ENCODE results near the gene ILDR2.
"Not testable (repeated sequence)": the region's sequence is repeated elsewhere in the genome, so short reads cannot be mapped to it uniquely, and the experiment has no call there.

ILDR2 gene

GRCh38 chr1:166903232-166903631 is 72.1 kb downstream of the ILDR2 start:
- peaks cover 22% of the 10 kb centered on the region for H3K4me1 Mint-ChIP-seq (ENCODE audit: low read depth)
- H3K9me3 Mint-ChIP-seq = peaks cover 3% of the 10 kb centered on the region
- peaks cover 26% of the 10 kb centered on the region for H3K27me3 Mint-ChIP-seq (ENCODE audit: low read depth)
- peaks cover 2% of the 10 kb centered on the region for H3K36me3 Mint-ChIP-seq (ENCODE audit: low read depth)
- no peak overlapping the region for H3K27ac Mint-ChIP-seq
- no peak overlapping the region for H3K4me3 Mint-ChIP-seq

GRCh38 chr1:166902279-166902678 is 73.1 kb downstream of the ILDR2 start:
- Mint-ChIP-seq H3K27ac (no peak overlapping the region), H3K36me3 (ENCODE audit: low read depth) (peaks cover 2% of the 10 kb centered on the region), H3K4me3 (no peak overlapping the region), H3K4me1 (ENCODE audit: low read depth) (peaks cover 22% of the 10 kb centered on the region), H3K27me3 (ENCODE audit: low read depth) (peaks cover 27% of the 10 kb centered on the region), H3K9me3 (peaks cover 10% of the 10 kb centered on the region)

GRCh38 chr1:166900987-166901386 is 74.4 kb downstream of the ILDR2 start:
- no peak overlapping the region for H3K27ac Mint-ChIP-seq
- H3K4me1 Mint-ChIP-seq (ENCODE audit: low read depth) = peaks cover 17% of the 10 kb centered on the region
- H3K36me3 Mint-ChIP-seq (ENCODE audit: low read depth) = peaks cover 2% of the 10 kb centered on the region
- H3K9me3 Mint-ChIP-seq = peaks cover 15% of the 10 kb centered on the region
- H3K27me3 Mint-ChIP-seq (ENCODE audit: low read depth) = peaks cover 30% of the 10 kb centered on the region
- H3K4me3 Mint-ChIP-seq = no peak overlapping the region

GRCh38 chr1:166899769-166900168 is 75.6 kb downstream of the ILDR2 start:
- peaks cover 8% of the 10 kb centered on the region for H3K4me1 Mint-ChIP-seq (ENCODE audit: low read depth)
- no peaks in the 10 kb centered on the region for H3K36me3 Mint-ChIP-seq (ENCODE audit: low read depth)
- peaks cover 15% of the 10 kb centered on the region for H3K9me3 Mint-ChIP-seq
- H3K27ac Mint-ChIP-seq = no peak overlapping the region
- peaks cover 36% of the 10 kb centered on the region for H3K27me3 Mint-ChIP-seq (ENCODE audit: low read depth)
- H3K4me3 Mint-ChIP-seq = no peak overlapping the region

GRCh38 chr1:166895766-166896165 is 79.6 kb downstream of the ILDR2 start:
- peaks cover 48% of the 10 kb centered on the region for H3K27me3 Mint-ChIP-seq (ENCODE audit: low read depth)
- peaks cover 15% of the 10 kb centered on the region for H3K9me3 Mint-ChIP-seq
- H3K36me3 Mint-ChIP-seq (ENCODE audit: low read depth) = no peaks in the 10 kb centered on the region
- no peak overlapping the region for H3K4me3 Mint-ChIP-seq
- no peak overlapping the region for H3K27ac Mint-ChIP-seq
- H3K4me1 Mint-ChIP-seq (ENCODE audit: low read depth) = no peaks in the 10 kb centered on the region

- H3K4me1 Mint-ChIP-seq (ENCODE audit: low read depth) = peaks cover 12% of the 10 kb centered on the region
- no peaks in the 10 kb centered on the region for H3K9me3 Mint-ChIP-seq
- H3K36me3 Mint-ChIP-seq (ENCODE audit: low read depth) = no peaks in the 10 kb centered on the region
- H3K4me3 Mint-ChIP-seq = no peak overlapping the region
- H3K27me3 Mint-ChIP-seq (ENCODE audit: low read depth) = peaks cover 58% of the 10 kb centered on the region
- no peak overlapping the region for H3K27ac Mint-ChIP-seq
Measured at GRCh38 chr1:166889776-166890175, 85.6 kb downstream of the ILDR2 start.

- peaks cover 20% of the 10 kb centered on the region for H3K4me1 Mint-ChIP-seq (ENCODE audit: low read depth)
Measured at GRCh38 chr1:166888373-166889111, 86.8 kb downstream of the ILDR2 start.

GRCh38 chr1:166884971-166885370 is 90.4 kb downstream of the ILDR2 start:
- no peaks in the 10 kb centered on the region for H3K36me3 Mint-ChIP-seq (ENCODE audit: low read depth)
- H3K27ac Mint-ChIP-seq = no peak overlapping the region
- H3K9me3 Mint-ChIP-seq = no peaks in the 10 kb centered on the region
- H3K27me3 Mint-ChIP-seq (ENCODE audit: low read depth) = peaks cover 65% of the 10 kb centered on the region
- no peak overlapping the region for H3K4me3 Mint-ChIP-seq
- H3K4me1 Mint-ChIP-seq (ENCODE audit: low read depth) = peaks cover 18% of the 10 kb centered on the region

More at GRCh38 chr1:166888373-166889111, 86.8 kb downstream of the ILDR2 start:
- H3K4me3 Mint-ChIP-seq = no peak overlapping the region
- peaks cover 61% of the 10 kb centered on the region for H3K27me3 Mint-ChIP-seq (ENCODE audit: low read depth)
- H3K9me3 Mint-ChIP-seq = no peaks in the 10 kb centered on the region
- no peak overlapping the region for H3K27ac Mint-ChIP-seq
- H3K36me3 Mint-ChIP-seq (ENCODE audit: low read depth) = no peaks in the 10 kb centered on the region

GRCh38 chr1:166884040-166884642 is 91.2 kb downstream of the ILDR2 start:
- peaks cover 61% of the 10 kb centered on the region for H3K27me3 Mint-ChIP-seq (ENCODE audit: low read depth)
- no peak overlapping the region for H3K4me3 Mint-ChIP-seq
- H3K36me3 Mint-ChIP-seq (ENCODE audit: low read depth) = no peaks in the 10 kb centered on the region
- no peaks in the 10 kb centered on the region for H3K9me3 Mint-ChIP-seq
- H3K4me1 Mint-ChIP-seq (ENCODE audit: low read depth) = peaks cover 16% of the 10 kb centered on the region
- H3K27ac Mint-ChIP-seq = no peak overlapping the region

GRCh38 chr1:166882893-166883292 is 92.4 kb downstream of the ILDR2 start:
- Mint-ChIP-seq H3K36me3 (ENCODE audit: low read depth) (no peaks in the 10 kb centered on the region), H3K27ac (no peak overlapping the region), H3K4me3 (no peak overlapping the region), H3K9me3 (peaks cover 4% of the 10 kb centered on the region), H3K4me1 (ENCODE audit: low read depth) (peaks cover 16% of the 10 kb centered on the region), H3K27me3 (ENCODE audit: low read depth) (peaks cover 52% of the 10 kb centered on the region)

- not testable (repeated sequence) for H3K4me3 Mint-ChIP-seq; H3K9me3 Mint-ChIP-seq; H3K36me3 Mint-ChIP-seq (ENCODE audit: low read depth); H3K27ac Mint-ChIP-seq
- peaks cover 28% of the 10 kb centered on the region for H3K27me3 Mint-ChIP-seq (ENCODE audit: low read depth)
- peaks cover 28% of the 10 kb centered on the region for H3K4me1 Mint-ChIP-seq (ENCODE audit: low read depth)
Measured at GRCh38 chr1:166878173-166878917, 97.0 kb downstream of the ILDR2 start.

- Mint-ChIP-seq H3K36me3 (ENCODE audit: low read depth) (no peaks in the 10 kb centered on the region), H3K4me1 (ENCODE audit: low read depth) (peaks cover 35% of the 10 kb centered on the region), H3K27ac (peak overlapping the region; percentile 96), H3K9me3 (peaks cover 4% of the 10 kb centered on the region), H3K27me3 (ENCODE audit: low read depth) (peaks cover 11% of the 10 kb centered on the region), H3K4me3 (peak overlapping the region; percentile 97)
Measured at GRCh38 chr1:166876540-166876838, 98.9 kb downstream of the ILDR2 start.

GRCh38 chr1:166875734-166876539 is 99.4 kb downstream of the ILDR2 start, which contains the start of gene TADA1:
Gene TADA1 (minus strand): TSS chr1:166876264. CDS start chr1:166876233, 31 bp downstream.
- H3K27ac Mint-ChIP-seq = peak within 1 kb of the TSS; percentile 96
- peaks cover 4% of the 10 kb centered on the region for H3K9me3 Mint-ChIP-seq
- H3K36me3 Mint-ChIP-seq (ENCODE audit: low read depth) = no peaks in the 10 kb centered on the region
- peaks cover 9% of the 10 kb centered on the region for H3K27me3 Mint-ChIP-seq (ENCODE audit: low read depth)
- H3K4me1 Mint-ChIP-seq (ENCODE audit: low read depth) = peaks cover 38% of the 10 kb centered on the region
- H3K4me3 Mint-ChIP-seq = peak within 1 kb of the TSS; percentile 97

- no peaks in the 10 kb centered on the region for H3K36me3 Mint-ChIP-seq (ENCODE audit: low read depth)
- peak overlapping the region; percentile 84 for H3K4me3 Mint-ChIP-seq
- H3K27me3 Mint-ChIP-seq (ENCODE audit: low read depth) = peaks cover 6% of the 10 kb centered on the region
- H3K4me1 Mint-ChIP-seq (ENCODE audit: low read depth) = peaks cover 41% of the 10 kb centered on the region
- peak overlapping the region; percentile 77 for H3K27ac Mint-ChIP-seq
- peaks cover 4% of the 10 kb centered on the region for H3K9me3 Mint-ChIP-seq
Measured at GRCh38 chr1:166875302-166875733, 100.0 kb downstream of the ILDR2 start.
